Activated CD4-positive, alpha-beta memory T cell treated with anti-CD3 and anti-CD28 coated beads, Interleukin-2, amount 10 ng/mL, durations not matched to agents 7 days and 5 days (primary cell): ENCODE results near the gene MYRIP. TPM values are rescaled to one million over a fixed set of nuclear protein-coding genes. Genes with fewer than 3 reads are reported as not detected.

Source experiments
- CTCF ChIA-PET: fragments of 350-600 bp; sonication (Branson Sonifier 250); formaldehyde crosslinking; loops from one replicate; lab custom pipeline; 2021; ENCODE audit warnings: antibody characterized with exemption, inconsistent platforms; lab: Charles Lee
- POLR2A ChIA-PET: fragments of 350-600 bp; sonication (Branson Sonifier 250); formaldehyde crosslinking; loops from one replicate; lab custom pipeline; 2021; ENCODE audit warnings: antibody characterized with exemption; lab: Charles Lee
- DNase-seq: peaks from one replicate; pipeline ENCODE4 v3.0.0-alpha.2; 2020
- H3K27ac Mint-ChIP-seq: one replicate; pipeline ENCODE4 v1.8.0; 2021; ENCODE audit warnings: mild to moderate bottlenecking, mixed read lengths
- H3K27me3 Mint-ChIP-seq: one replicate; pipeline ENCODE4 v1.8.0; 2021; ENCODE audit warnings: mixed read lengths
- H3K36me3 Mint-ChIP-seq: one replicate; pipeline ENCODE4 v1.8.0; 2021; ENCODE audit warnings: low read depth, mixed read lengths
- H3K4me1 Mint-ChIP-seq: one replicate; pipeline ENCODE4 v1.8.0; 2021; ENCODE audit warnings: mixed read lengths
- H3K4me3 Mint-ChIP-seq: one replicate; pipeline ENCODE4 v1.8.0; 2021; ENCODE audit warnings: mild to moderate bottlenecking, mixed read lengths
- H3K9me3 Mint-ChIP-seq: one replicate; pipeline ENCODE4 v1.8.0; 2021; ENCODE audit warnings: mixed read lengths
- total RNA-seq, 2 experiments: library from RNA; stranded (reverse); gene quantifications; one replicate each; pipeline ENCODE4 v1.2.3, GENCODE V29; 2021

MYRIP gene
- total RNA-seq, 2 experiments from 2014 or later: not detected

GRCh38 chr3:40173227-40173721 lies 363.9 kb downstream of the MYRIP start:
- ChIA-PET POLR2A (no interaction called here), CTCF (no interaction called here)
- no peak overlapping the region for H3K4me3 Mint-ChIP-seq
- no peaks in the 10 kb centered on the region for H3K36me3 Mint-ChIP-seq
- no peak overlapping the region for H3K27ac Mint-ChIP-seq
- DNase-seq: no peak
- peaks cover 1% of the 10 kb centered on the region for H3K27me3 Mint-ChIP-seq
- no peaks in the 10 kb centered on the region for H3K9me3 Mint-ChIP-seq
- peaks cover 15% of the 10 kb centered on the region for H3K4me1 Mint-ChIP-seq

GRCh38 chr3:40178012-40178594 lies 368.7 kb downstream of the MYRIP start:
- DNase-seq: no peak
- Mint-ChIP-seq H3K4me3 (no peak overlapping the region), H3K36me3 (no peaks in the 10 kb centered on the region), H3K4me1 (no peaks in the 10 kb centered on the region), H3K27me3 (no peaks in the 10 kb centered on the region), H3K27ac (no peak overlapping the region), H3K9me3 (no peaks in the 10 kb centered on the region)
- CTCF ChIA-PET: interaction anchor here (1.2 to 2.3 kb wide), 4 partner anchors 9 to 20 kb away, joined by 3 to 14 read pairs (median 8); no protein-coding TSS in a partner anchor
- POLR2A ChIA-PET: no interaction called here

DNA sequence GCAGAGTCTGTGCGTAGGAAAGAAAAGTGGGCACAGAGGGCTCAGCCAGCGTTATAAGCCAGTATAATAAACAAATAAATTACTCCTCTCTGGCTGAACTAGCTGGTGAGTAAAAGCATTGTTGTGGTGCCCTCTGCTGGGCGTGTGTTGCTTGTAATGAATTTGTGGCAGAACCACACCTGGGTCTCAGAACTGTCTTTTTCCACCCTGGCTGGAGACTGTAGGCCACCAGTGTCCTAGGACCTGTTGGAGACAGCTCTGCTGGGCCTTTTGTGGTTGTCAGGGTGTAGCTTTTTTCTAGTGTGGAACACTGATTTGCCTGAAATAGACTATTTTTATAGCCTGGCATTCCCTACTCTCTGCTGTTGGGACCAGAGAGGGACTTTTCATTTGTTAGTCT lies 369.6 kb downstream of the MYRIP start:
- Mint-ChIP-seq H3K27ac (no peak overlapping the region), H3K4me1 (no peaks in the 10 kb centered on the region), H3K9me3 (no peaks in the 10 kb centered on the region), H3K27me3 (no peaks in the 10 kb centered on the region), H3K36me3 (no peaks in the 10 kb centered on the region), H3K4me3 (no peak overlapping the region)
- peak; percentile 58 for DNase-seq
- CTCF ChIA-PET: interaction anchor here (1.2 to 2.3 kb wide), 5 partner anchors 9 to 35 kb away, joined by 3 to 14 read pairs (median 5); no protein-coding TSS in a partner anchor
- POLR2A ChIA-PET: no interaction called here

- Mint-ChIP-seq H3K4me1 (no peaks in the 10 kb centered on the region), H3K4me3 (no peak overlapping the region), H3K36me3 (no peaks in the 10 kb centered on the region), H3K9me3 (no peaks in the 10 kb centered on the region), H3K27me3 (peaks cover 1% of the 10 kb centered on the region), H3K27ac (no peak overlapping the region)
- no peak for DNase-seq
- ChIA-PET POLR2A (no interaction called here), CTCF (interaction anchor here (0.7 to 2.4 kb wide), 4 partner anchors 11 to 136 kb away, joined by 3 to 12 read pairs (median 6); no protein-coding TSS in a partner anchor)
These were observed 371.8 kb downstream of the MYRIP start for GRCh38 chr3:40181182-40181581.

DNA sequence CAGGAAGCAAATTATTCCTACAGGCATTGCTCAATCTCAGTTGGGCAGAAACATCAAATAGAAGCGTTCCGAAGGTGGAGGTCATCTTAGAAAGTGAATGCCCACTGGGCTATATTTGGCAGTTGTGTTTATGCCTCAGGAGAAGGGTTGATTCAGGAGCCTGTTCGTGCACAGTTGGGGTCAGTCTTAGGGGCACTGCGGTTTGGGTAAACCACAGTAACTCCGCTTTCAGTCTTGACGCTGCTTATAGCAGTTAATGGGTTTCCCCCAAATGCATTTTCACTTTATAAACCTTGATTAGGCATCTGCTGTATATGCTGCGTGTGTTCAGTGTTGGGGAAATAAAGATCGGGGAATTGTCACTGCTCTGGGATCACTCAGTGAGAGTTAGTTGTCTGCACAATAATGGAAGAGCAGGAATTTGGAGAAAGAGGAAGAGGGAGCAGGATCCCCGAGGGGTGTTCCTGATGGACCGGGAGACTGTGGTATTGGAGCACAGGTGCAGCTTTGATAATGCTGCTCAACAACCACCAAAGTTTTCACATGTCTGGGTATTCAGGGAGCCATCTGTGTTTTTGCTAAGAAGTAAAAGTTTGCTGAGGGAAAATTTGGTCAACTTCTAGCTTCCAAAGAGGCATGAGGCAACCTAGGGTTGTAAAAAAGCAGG lies 375.8 kb downstream of the MYRIP start:
- POLR2A ChIA-PET: no interaction called here
- no peak for DNase-seq
- Mint-ChIP-seq H3K9me3 (no peaks in the 10 kb centered on the region), H3K27ac (no peak overlapping the region), H3K36me3 (no peaks in the 10 kb centered on the region), H3K4me3 (no peak overlapping the region), H3K27me3 (peaks cover 1% of the 10 kb centered on the region), H3K4me1 (no peaks in the 10 kb centered on the region)
- CTCF ChIA-PET: no interaction called here

DNA sequence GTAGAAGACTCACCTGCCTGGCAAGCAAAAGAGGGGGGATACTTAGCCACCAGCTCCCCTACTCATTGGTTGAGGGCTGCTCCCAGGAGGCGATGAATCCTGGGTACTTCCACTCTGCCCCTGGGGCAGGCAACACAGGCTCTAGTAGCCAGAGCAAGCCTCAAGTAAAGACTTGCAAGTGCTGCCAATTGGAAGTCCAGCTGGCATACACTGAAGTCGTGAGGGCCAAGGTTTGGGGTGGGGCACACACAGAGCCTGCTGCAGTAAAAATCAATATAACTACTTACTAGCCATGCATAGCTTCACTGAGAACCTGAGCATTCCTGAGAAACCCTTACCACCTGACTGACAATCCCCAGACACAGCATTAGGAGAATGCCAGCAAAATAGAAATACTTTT lies 377.1 kb downstream of the MYRIP start:
- Mint-ChIP-seq H3K27me3 (peaks cover 1% of the 10 kb centered on the region), H3K4me3 (no peak overlapping the region), H3K36me3 (no peaks in the 10 kb centered on the region), H3K27ac (no peak overlapping the region), H3K4me1 (no peaks in the 10 kb centered on the region), H3K9me3 (no peaks in the 10 kb centered on the region)
- no peak for DNase-seq
- POLR2A ChIA-PET: no interaction called here
- CTCF ChIA-PET: interaction anchor here (2.6 kb wide), 1 partner anchor 8 kb away, joined by 14 read pairs; no protein-coding TSS in a partner anchor

- H3K36me3 Mint-ChIP-seq: no peaks in the 10 kb centered on the region
- no peak for DNase-seq
- CTCF ChIA-PET: interaction anchor here (0.6 to 2.6 kb wide), 2 partner anchors 9 to 170 kb away, joined by 3 to 14 read pairs; no protein-coding TSS in a partner anchor
- H3K9me3 Mint-ChIP-seq: no peaks in the 10 kb centered on the region
- H3K4me1 Mint-ChIP-seq: no peaks in the 10 kb centered on the region
- H3K27me3 Mint-ChIP-seq: peaks cover 1% of the 10 kb centered on the region
- no peak overlapping the region for H3K27ac Mint-ChIP-seq
- H3K4me3 Mint-ChIP-seq: no peak overlapping the region
- POLR2A ChIA-PET: no interaction called here
These were observed 378.5 kb downstream of the MYRIP start for GRCh38 chr3:40187945-40188344.

DNA sequence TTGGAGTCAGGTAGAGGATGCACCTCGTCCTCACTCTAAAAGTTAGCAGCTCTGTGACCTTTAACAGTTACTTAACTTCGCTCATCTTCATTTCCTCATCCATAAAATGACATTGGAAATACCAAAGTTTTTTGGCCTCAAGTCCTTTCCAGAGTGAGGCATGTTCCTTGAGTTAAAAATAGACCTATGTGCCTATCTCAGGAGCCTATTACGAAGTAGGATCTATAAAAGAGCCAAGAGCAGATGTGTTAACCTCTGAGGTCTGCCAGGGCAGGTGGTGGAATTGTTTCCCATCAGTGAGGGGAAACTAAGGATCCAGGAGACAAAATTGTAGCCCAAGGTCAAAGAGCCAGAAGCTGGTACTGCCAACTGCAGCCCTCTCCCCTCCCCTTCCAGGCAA lies 379.7 kb downstream of the MYRIP start:
- ChIA-PET CTCF (interaction anchor here (2.6 to 3.5 kb wide), 2 partner anchors 10 to 126 kb away, joined by 11 to 14 read pairs; no protein-coding TSS in a partner anchor), POLR2A (no interaction called here)
- Mint-ChIP-seq H3K27me3 (peaks cover 1% of the 10 kb centered on the region), H3K4me3 (no peak overlapping the region), H3K9me3 (no peaks in the 10 kb centered on the region), H3K4me1 (no peaks in the 10 kb centered on the region), H3K36me3 (no peaks in the 10 kb centered on the region), H3K27ac (no peak overlapping the region)
- no peak for DNase-seq

DNA sequence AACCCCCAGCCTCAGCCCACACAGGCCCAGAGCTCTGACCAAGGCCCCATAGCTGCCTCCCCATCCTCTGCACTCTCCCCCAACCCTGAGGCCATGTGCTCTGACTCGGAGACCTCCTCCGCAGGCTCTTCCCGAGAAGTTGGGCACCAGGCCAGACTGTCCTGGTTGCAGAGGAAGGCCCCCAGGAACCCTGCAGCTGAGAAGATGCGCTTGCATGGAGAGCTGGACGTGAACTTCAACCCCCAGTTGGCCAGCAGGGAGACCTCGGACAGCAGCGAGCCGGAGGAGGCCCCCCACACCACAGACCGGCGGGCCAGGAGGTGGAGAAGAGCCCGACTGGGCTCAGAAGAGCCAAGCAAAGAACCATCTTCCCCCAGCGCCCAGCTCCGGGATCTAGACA lies 380.6 kb downstream of the MYRIP start:
- ChIA-PET CTCF (interaction anchor here (3.5 kb wide), 2 partner anchors 122 to 125 kb away, joined by 11 to 28 read pairs; no protein-coding TSS in a partner anchor), POLR2A (no interaction called here)
- DNase-seq: no peak
- Mint-ChIP-seq H3K9me3 (no peaks in the 10 kb centered on the region), H3K27me3 (peaks cover 1% of the 10 kb centered on the region), H3K27ac (no peak overlapping the region), H3K4me1 (no peaks in the 10 kb centered on the region), H3K36me3 (no peaks in the 10 kb centered on the region), H3K4me3 (no peak overlapping the region)

GRCh38 chr3:40191251-40191650 lies 381.8 kb downstream of the MYRIP start:
- POLR2A ChIA-PET: interaction anchor here (1.9 kb wide), 1 partner anchor 118 kb away, joined by 8 read pairs; the partner anchor contains the start of gene EIF1B

DNA sequence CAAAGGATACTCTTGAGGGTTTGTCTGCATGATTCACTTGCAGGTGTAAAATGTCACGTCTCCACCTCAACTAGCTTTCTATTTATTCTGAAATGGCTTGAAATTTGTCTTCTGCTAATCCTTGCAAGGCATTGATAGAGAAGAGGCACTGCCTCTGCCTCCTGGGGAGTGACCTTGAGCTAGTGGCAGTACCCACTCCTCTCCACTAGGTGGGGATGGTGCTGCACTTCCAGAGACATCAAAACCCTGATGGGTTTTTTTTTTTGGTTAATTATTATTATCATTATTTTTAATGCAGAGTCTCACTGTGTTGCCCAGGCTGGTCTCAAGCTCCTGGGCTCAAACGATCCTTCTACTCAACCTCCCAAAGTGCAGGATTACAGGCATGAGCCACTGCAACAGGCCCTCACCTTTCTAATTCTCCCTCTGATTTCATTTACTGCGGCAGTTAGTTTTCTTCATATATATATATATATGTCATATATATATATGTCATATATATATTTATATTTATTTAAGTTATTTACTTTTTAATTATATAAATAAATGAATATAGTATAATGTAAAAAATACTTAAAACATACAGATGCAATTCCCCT lies 382.5 kb downstream of the MYRIP start:
- H3K4me3 Mint-ChIP-seq: no peak overlapping the region
- H3K36me3 Mint-ChIP-seq: no peaks in the 10 kb centered on the region
- CTCF ChIA-PET: interaction anchor here (0.6 to 5.5 kb wide), 27 partner anchors 8 to 1040 kb away, joined by 3 to 80 read pairs (median 4); partner anchors contain the start of gene EIF1B
- H3K9me3 Mint-ChIP-seq: no peaks in the 10 kb centered on the region
- H3K27me3 Mint-ChIP-seq: peaks cover 4% of the 10 kb centered on the region
- no peaks in the 10 kb centered on the region for H3K4me1 Mint-ChIP-seq
- POLR2A ChIA-PET: interaction anchor here (1.6 to 1.9 kb wide), 2 partner anchors 117 to 120 kb away, joined by 4 to 8 read pairs; partner anchors contain the start of gene EIF1B
- peak; percentile 58 for DNase-seq
- H3K27ac Mint-ChIP-seq: no peak overlapping the region

More at GRCh38 chr3:40191251-40191650, 381.8 kb downstream of the MYRIP start:
- DNase-seq: no peak
- Mint-ChIP-seq H3K36me3 (no peaks in the 10 kb centered on the region), H3K9me3 (no peaks in the 10 kb centered on the region), H3K27ac (no peak overlapping the region), H3K27me3 (peaks cover 1% of the 10 kb centered on the region), H3K4me3 (no peak overlapping the region), H3K4me1 (no peaks in the 10 kb centered on the region)
- CTCF ChIA-PET: interaction anchor here (0.7 to 5.5 kb wide), 22 partner anchors 8 to 1041 kb away, joined by 3 to 80 read pairs (median 5); partner anchors contain the start of gene EIF1B

DNA sequence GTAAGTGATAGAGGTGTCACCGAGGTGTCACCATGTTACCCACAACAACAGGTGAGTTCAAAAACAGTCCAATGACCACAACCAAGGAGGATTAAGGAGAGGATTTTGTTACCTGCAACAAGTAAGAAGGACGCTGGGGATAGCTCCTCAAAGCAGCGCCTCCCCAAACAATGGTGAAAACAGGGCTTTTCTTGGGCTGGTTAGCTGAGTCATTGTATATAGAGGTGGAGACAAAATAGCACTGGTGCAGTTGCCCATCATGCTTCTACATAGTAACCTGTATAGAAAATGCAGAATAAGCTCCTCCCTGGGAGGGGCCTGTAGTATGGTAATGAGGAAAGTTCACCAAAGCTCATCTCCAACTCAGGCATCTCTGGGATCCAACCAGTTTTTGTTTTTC lies 383.2 kb downstream of the MYRIP start:
- Mint-ChIP-seq H3K9me3 (no peaks in the 10 kb centered on the region), H3K4me3 (no peak overlapping the region), H3K36me3 (no peaks in the 10 kb centered on the region), H3K27me3 (peaks cover 4% of the 10 kb centered on the region), H3K27ac (no peak overlapping the region), H3K4me1 (no peaks in the 10 kb centered on the region)
- POLR2A ChIA-PET: interaction anchor here (1.6 to 1.9 kb wide), 2 partner anchors 117 to 119 kb away, joined by 4 to 8 read pairs; partner anchors contain the start of gene EIF1B
- CTCF ChIA-PET: interaction anchor here (0.7 to 5.5 kb wide), 13 partner anchors 8 to 260 kb away, joined by 3 to 80 read pairs (median 5); partner anchors contain the start of gene EIF1B
- no peak for DNase-seq
